ENCODE measurements around the gene ABCC4.

- TF ChIP-seq CTCF (IDR thresholded peaks at IDR 0.05) = no peak
- TF ChIP-seq POLR2A (IDR thresholded peaks at IDR 0.05) = no peak
- TF ChIP-seq POLR2AphosphoS5 (IDR thresholded peaks at IDR 0.05) = no peak
- TF ChIP-seq EP300 (IDR thresholded peaks at IDR 0.05; ENCODE audit: low read depth) = no peak
These were observed 8.6 kb downstream of the ABCC4 start for GRCh38 chr13:95292622-95293021.

All from transverse colon (tissue), 4 donors.